Fibroblast of lung (primary cell): Measurements from ENCODE around the gene PHF2.

Experiments
- CTCF ChIP-seq, 2 donors: IDR thresholded peaks in 1 of 2; conservative IDR thresholded peaks in 1 of 2; 1 replicate in 1 of 2; 2 replicates in 1 of 2; pipeline ENCODE4 v1.5.1; 2011 to 2012; ENCODE audit warnings: low read length in 2 of 2, control low read depth in 1 of 2, inconsistent platforms in 1 of 2, low read depth in 1 of 2, mild to moderate bottlenecking in 1 of 2
- EZH2 ChIP-seq: IDR thresholded peaks from 2 replicates; pipeline ENCODE4 v1.5.1; 2012; ENCODE audit warnings: low read length, control low read depth, mild to moderate bottlenecking; ENCODE audit errors: missing control alignments

GRCh38 chr9:93683331-93684134, 107.1 kb downstream of the PHF2 start:
- TF ChIP-seq CTCF (conservative IDR thresholded peaks at IDR 0.05 in 1 of 2, IDR thresholded peaks at IDR 0.05 in 1 of 2; ENCODE audit: low read depth in 1 of 2, low read length in 2 of 2) (no peak), EZH2 (no peak)
